HEK293T (cell line): ENCODE results near the gene SHCBP1.
"Not testable (repeated sequence)": the region's sequence is repeated elsewhere in the genome, so short reads cannot be mapped to it uniquely, and the experiment has no call there.

Source experiments
- CTCF ChIA-PET: fragments of 350-600 bp; formaldehyde crosslinking; extraction: SDS; loops from one replicate; lab custom pipeline; 2021; ENCODE audit warnings: antibody characterized with exemption, inconsistent platforms; lab: Yijun Ruan, JAX
- POLR2A ChIA-PET: fragments of 350-600 bp; formaldehyde crosslinking; extraction: SDS; loops from one replicate; lab custom pipeline; 2020; ENCODE audit warnings: antibody characterized with exemption, inconsistent platforms; lab: Yijun Ruan, JAX
- DNase-seq: peaks from one replicate; pipeline ENCODE4 v3.0.0; 2012; ENCODE audit warnings: mixed read lengths; ENCODE audit errors: extremely low spot score
- ARNT ChIP-seq: fragments of 450-650 bp; IDR thresholded peaks from 2 replicates; pipeline ENCODE4 v1.6.1; 2017; ENCODE audit warnings: mild to moderate bottlenecking
- BHLHE40 ChIP-seq: fragments of 450-650 bp; IDR thresholded peaks from 2 replicates; pipeline ENCODE4 v1.6.1; 2016; ENCODE audit warnings: mild to moderate bottlenecking, moderate library complexity, borderline replicate concordance
- CTBP1 ChIP-seq: fragments of 450-650 bp; IDR thresholded peaks from 2 replicates; pipeline ENCODE4 v1.6.1; 2016; ENCODE audit warnings: borderline replicate concordance
- ELF4 ChIP-seq: fragments of 450-650 bp; IDR thresholded peaks from 2 replicates; pipeline ENCODE4 v1.6.1; 2017; ENCODE audit warnings: antibody characterized with exemption
- FOXA1 ChIP-seq: fragments of 450-650 bp; IDR thresholded peaks from 2 replicates; pipeline ENCODE4 v1.6.1; 2016; ENCODE audit warnings: mild to moderate bottlenecking
- FOXK2 ChIP-seq: fragments of 450-650 bp; IDR thresholded peaks from 2 replicates; pipeline ENCODE4 v1.6.1; 2016; ENCODE audit warnings: mild to moderate bottlenecking
- FOXM1 ChIP-seq: fragments of 450-650 bp; IDR thresholded peaks from 2 replicates; pipeline ENCODE4 v1.6.1; 2017; ENCODE audit warnings: mild to moderate bottlenecking, borderline replicate concordance
- HDGF ChIP-seq: fragments of 450-650 bp; IDR thresholded peaks from 2 replicates; pipeline ENCODE4 v1.6.1; 2017; ENCODE audit warnings: antibody characterized with exemption, borderline replicate concordance
- L3MBTL2 ChIP-seq: fragments of 450-650 bp; conservative IDR thresholded peaks from 2 replicates; pipeline ENCODE4 v1.6.1; 2016; ENCODE audit warnings: mild to moderate bottlenecking
- LEF1 ChIP-seq: fragments of 450-650 bp; IDR thresholded peaks from 2 replicates; pipeline ENCODE4 v1.6.1; 2017; ENCODE audit warnings: mild to moderate bottlenecking, borderline replicate concordance
- NFRKB ChIP-seq: fragments of 450-650 bp; IDR thresholded peaks from 2 replicates; pipeline ENCODE4 v1.6.1; 2016; ENCODE audit warnings: mild to moderate bottlenecking, moderate library complexity
- PKNOX1 ChIP-seq: fragments of 450-650 bp; IDR thresholded peaks from 2 replicates; pipeline ENCODE4 v1.6.1; 2016
- SP1 ChIP-seq: fragments of 450-650 bp; IDR thresholded peaks from 2 replicates; pipeline ENCODE4 v1.6.1; 2017
- SUZ12 ChIP-seq: fragments of 450-650 bp; IDR thresholded peaks from 2 replicates; pipeline ENCODE4 v1.6.1; 2016; ENCODE audit warnings: mild to moderate bottlenecking
- TARDBP ChIP-seq: fragments of 450-650 bp; IDR thresholded peaks from 2 replicates; pipeline ENCODE4 v1.6.1; 2016
- ZNF384 ChIP-seq: fragments of 450-650 bp; IDR thresholded peaks from 2 replicates; pipeline ENCODE4 v1.6.1; 2016

SHCBP1 gene

GRCh38 chr16:46573008-46573833, 48.0 kb downstream of the SHCBP1 start:
- CTCF ChIA-PET = no interaction called here
- TF ChIP-seq ELF4 (no peak), NFRKB (no peak), HDGF (no peak), ZNF384 (no peak), CTBP1 (no peak), SP1 (no peak), L3MBTL2 (no peak), TARDBP (no peak)
- POLR2A ChIA-PET = no interaction called here
- DNase-seq = no peak

- ChIA-PET POLR2A (no interaction called here), CTCF (interaction anchor here (0.6 kb wide), 1 partner anchor 43 kb away, joined by 3 read pairs; no protein-coding TSS in a partner anchor)
- TF ChIP-seq LEF1 (no peak), FOXK2 (no peak), FOXM1 (no peak), CTBP1 (no peak), L3MBTL2 (no peak), BHLHE40 (no peak), ARNT (no peak), ZNF384 (no peak), ELF4 (no peak), NFRKB (no peak), FOXA1 (no peak), TARDBP (no peak), HDGF (no peak), PKNOX1 (no peak), SUZ12 (no peak), SP1 (no peak)
- no peak for DNase-seq
Observed at GRCh38 chr16:46569231-46569735, 51.9 kb downstream of the SHCBP1 start.

DNA sequence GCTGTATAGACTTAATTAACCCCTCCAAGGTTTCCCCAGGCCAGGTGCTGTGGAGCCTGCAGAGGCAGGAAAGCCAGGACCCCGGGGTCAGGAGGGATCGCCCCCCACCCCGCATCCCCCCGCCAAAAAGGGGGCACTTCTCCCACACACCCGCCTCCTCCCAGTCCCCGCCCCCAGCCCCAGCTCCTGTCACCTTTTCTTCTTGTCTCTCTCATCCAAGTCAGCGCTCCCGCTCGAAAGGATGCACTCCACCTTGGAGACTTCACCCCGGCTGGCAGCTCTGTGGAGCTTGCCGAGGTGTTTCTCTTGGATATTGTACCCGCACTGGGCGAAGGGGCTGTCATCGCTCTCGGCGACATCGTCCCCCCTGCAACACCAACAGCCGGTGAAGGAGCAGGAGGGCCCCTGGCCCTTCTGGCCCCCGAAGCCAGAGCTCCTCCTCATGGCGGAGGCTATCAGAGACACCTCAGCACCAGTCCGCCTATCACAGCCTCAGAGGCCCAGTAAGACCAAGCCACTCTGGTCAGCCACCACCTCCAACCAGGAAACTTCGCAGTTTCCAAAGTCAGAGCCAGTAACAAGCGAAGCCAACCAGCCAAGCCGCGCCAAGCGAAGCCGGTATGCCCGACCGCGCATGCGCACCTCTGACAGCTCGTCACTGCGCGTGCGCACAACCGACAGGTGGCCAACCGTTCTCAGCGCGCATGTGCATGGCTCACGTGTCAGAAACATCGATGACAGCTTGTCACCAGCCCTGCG, 52.5 kb downstream of the SHCBP1 start:
- DNase-seq = no peak
- CTCF ChIA-PET = no interaction called here

DNA sequence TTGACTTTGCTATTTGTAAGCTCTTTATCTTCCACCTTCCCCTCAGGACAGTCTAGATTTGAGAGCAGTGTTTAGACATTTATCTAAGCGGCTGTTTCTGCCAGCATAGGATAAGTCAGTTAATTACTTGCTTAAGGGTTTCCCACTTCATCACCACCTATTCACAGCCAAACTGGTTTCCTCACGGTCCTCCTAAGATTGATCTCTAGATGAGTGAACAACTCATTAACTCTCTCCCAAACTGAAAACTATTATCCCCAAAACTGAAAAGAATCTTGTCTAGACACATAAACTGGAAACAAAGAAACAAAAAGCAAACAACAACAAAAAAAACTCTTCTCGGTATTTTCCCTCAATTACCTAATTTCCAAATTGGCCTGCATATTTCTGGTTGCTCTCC, 58.2 kb downstream of the SHCBP1 start:
- ChIA-PET CTCF (interaction anchor here (1.0 kb wide), 1 partner anchor 9 kb away, joined by 4 read pairs; no protein-coding TSS in a partner anchor), POLR2A (interaction anchor here (1.1 kb wide), 1 partner anchor 58 kb away, joined by 4 read pairs; the partner anchor contains the start of gene SHCBP1)
- DNase-seq = no peak
- TF ChIP-seq L3MBTL2 (no peak), TARDBP (no peak), LEF1 (no peak), SP1 (no peak), FOXK2 (no peak), BHLHE40 (no peak), ELF4 (no peak), CTBP1 (no peak), FOXA1 (no peak), FOXM1 (no peak), PKNOX1 (no peak), NFRKB (no peak)

More for the DNA sequence above, 52.5 kb downstream of the SHCBP1 start:
- no peak for TF ChIP-seq L3MBTL2
- TF ChIP-seq ELF4 = no peak
- TF ChIP-seq FOXK2 = no peak
- TF ChIP-seq ZNF384 = no peak
- no peak for TF ChIP-seq HDGF
- TF ChIP-seq SUZ12 = no peak
- TF ChIP-seq FOXA1 = no peak
- no peak for TF ChIP-seq BHLHE40
- no peak for TF ChIP-seq CTBP1
- no peak for TF ChIP-seq FOXM1
- TF ChIP-seq TARDBP = no peak
- TF ChIP-seq LEF1 = no peak
- TF ChIP-seq SP1 = no peak
- POLR2A ChIA-PET = no interaction called here

- DNase-seq = no peak
- CTCF ChIA-PET = no interaction called here
- no peak for TF ChIP-seq FOXK2
- TF ChIP-seq TARDBP = no peak
- TF ChIP-seq FOXA1 = no peak
- no peak for TF ChIP-seq ELF4
- no peak for TF ChIP-seq HDGF
- no peak for TF ChIP-seq CTBP1
- no peak for TF ChIP-seq L3MBTL2
- no peak for TF ChIP-seq NFRKB
- TF ChIP-seq LEF1 = no peak
- POLR2A ChIA-PET = no interaction called here
Observed at GRCh38 chr16:46558018-46558417, 63.2 kb downstream of the SHCBP1 start.

DNA sequence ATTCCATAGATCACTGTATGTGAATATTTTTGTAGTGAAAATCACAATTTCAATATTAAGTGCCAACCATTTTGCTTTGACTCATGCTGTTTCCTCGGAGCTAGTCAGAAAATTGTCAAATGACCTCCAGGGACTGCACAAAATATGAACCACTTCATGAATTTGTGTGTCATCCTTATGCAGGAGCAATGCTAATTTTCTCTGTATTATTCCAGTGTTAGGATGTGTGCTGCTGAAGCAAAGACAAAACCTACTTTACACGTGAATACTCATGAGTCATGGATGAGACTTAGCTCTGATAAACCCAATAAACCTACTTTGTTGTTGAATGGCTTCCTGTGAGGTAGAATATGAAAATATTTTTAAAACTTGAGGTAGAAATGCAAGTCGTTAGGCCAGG, 65.2 kb downstream of the SHCBP1 start:
- DNase-seq = no peak
- ChIA-PET CTCF (no interaction called here), POLR2A (no interaction called here)
- TF ChIP-seq CTBP1 (no peak), BHLHE40 (no peak), L3MBTL2 (no peak), SUZ12 (no peak), LEF1 (no peak), TARDBP (no peak), FOXM1 (no peak), ARNT (no peak), FOXK2 (no peak), FOXA1 (no peak), SP1 (no peak), PKNOX1 (no peak), HDGF (no peak), NFRKB (no peak), ZNF384 (no peak), ELF4 (no peak)

GRCh38 chr16:46554435-46554834, 66.7 kb downstream of the SHCBP1 start:
- peak; percentile 31 for DNase-seq
- POLR2A ChIA-PET = not testable (repeated sequence)
- CTCF ChIA-PET = interaction anchor here (0.6 to 1.6 kb wide), 4 partner anchors 8 to 492 kb away, joined by 3 to 5 read pairs (median 4); no protein-coding TSS in a partner anchor
